HG03575 (cell line): ENCODE measurements around the gene TEX261.

Source experiments
- ATAC-seq: cut with Tn5 transposase; IDR thresholded peaks from one replicate; pipeline ENCODE4 v1.9.1; 2021; ENCODE audit not compliant: unreplicated experiment, insufficient number of reproducible peaks, low FRiP score; ENCODE audit errors: extremely low read depth

Gene TEX261

GRCh38 chr2:70941701-70942100 is 53.0 kb downstream of the TEX261 start:
- no peak for ATAC-seq

- ATAC-seq: no peak
Observed at GRCh38 chr2:70941186-70941585, 53.5 kb downstream of the TEX261 start.

- ATAC-seq: no peak
Observed at GRCh38 chr2:70939839-70940580, 54.7 kb downstream of the TEX261 start.

GRCh38 chr2:70939001-70939838 is 55.5 kb downstream of the TEX261 start:
- ATAC-seq: no peak

- ATAC-seq: no peak
Observed at GRCh38 chr2:70938586-70938950, 56.1 kb downstream of the TEX261 start.

GRCh38 chr2:70937866-70938585 is 56.6 kb downstream of the TEX261 start:
- no peak for ATAC-seq

- no peak for ATAC-seq
Observed at GRCh38 chr2:70936979-70937811, 57.5 kb downstream of the TEX261 start.

GRCh38 chr2:70936165-70936978 is 58.3 kb downstream of the TEX261 start:
- ATAC-seq: no peak
